Thymus (tissue), 11 donors: ENCODE data around the gene EFNA4. TPM values are rescaled to one million over a fixed set of nuclear protein-coding genes. Genes with fewer than 3 reads are reported as not detected.

ENCODE experiments used
- DNase-seq, 9 donors: peaks; one replicate each; pipeline ENCODE4 v3.0.0-alpha.2; 2013; ENCODE audit warnings: low spot score in 9 of 9, low read depth in 6 of 9, missing footprints in 1 of 9
- H3K27ac ChIP-seq, 2 donors: one replicate each; pipeline ENCODE4 v1.5.1; 2013; ENCODE audit warnings: control low read depth in 1 of 2, low read depth in 1 of 2, low read length in 1 of 2, mild to moderate bottlenecking in 1 of 2, moderate library complexity in 1 of 2
- H3K27me3 ChIP-seq, 2 donors: one replicate each; pipeline ENCODE4 v1.5.1; 2013; ENCODE audit warnings: low read length in 1 of 2; ENCODE audit not compliant: control insufficient read depth in 2 of 2, insufficient read depth in 1 of 2
- H3K36me3 ChIP-seq, 2 donors: one replicate each; pipeline ENCODE4 v1.5.1; 2013; ENCODE audit warnings: low read length in 1 of 2, mild to moderate bottlenecking in 1 of 2, moderate library complexity in 1 of 2; ENCODE audit not compliant: control insufficient read depth in 2 of 2, insufficient read depth in 2 of 2
- H3K4me1 ChIP-seq, 2 donors: one replicate each; pipeline ENCODE4 v1.5.1; 2013; ENCODE audit warnings: low read length in 2 of 2; ENCODE audit not compliant: control insufficient read depth in 2 of 2, insufficient read depth in 2 of 2
- H3K4me3 ChIP-seq, 2 donors: one replicate each; pipeline ENCODE4 v1.5.1; 2013; ENCODE audit warnings: low read length in 2 of 2, control low read depth in 1 of 2, mild to moderate bottlenecking in 1 of 2
- H3K9me3 ChIP-seq, 2 donors: one replicate each; pipeline ENCODE4 v1.5.1; 2013; ENCODE audit warnings: low read length in 1 of 2, mild to moderate bottlenecking in 1 of 2; ENCODE audit not compliant: control insufficient read depth in 2 of 2, insufficient read depth in 1 of 2
- WGBS: extraction: QIAGEN DNeasy Blood & Tissue Kit; methylation state at CpG from one replicate; pipeline ENCODE4 v1.1.7; 2013; 5-methylcytosine and 5-hydroxymethylcytosine counted together
- polyA plus RNA-seq: library from polyadenylated mRNA; stranded (reverse); fragments of 200-250 nt; gene quantifications from one replicate; pipeline ENCODE4 v1.2.3, GENCODE V29; 2013
- total RNA-seq: library from RNA; stranded (reverse); fragments of 120-200 nt; gene quantifications from one replicate; pipeline ENCODE4 v1.2.4, GENCODE V29; 2013
- donor health status: healthy.

EFNA4 gene
- total and polyA plus RNA-seq, 2 donors: 4.9 to 7.4 TPM

DNA sequence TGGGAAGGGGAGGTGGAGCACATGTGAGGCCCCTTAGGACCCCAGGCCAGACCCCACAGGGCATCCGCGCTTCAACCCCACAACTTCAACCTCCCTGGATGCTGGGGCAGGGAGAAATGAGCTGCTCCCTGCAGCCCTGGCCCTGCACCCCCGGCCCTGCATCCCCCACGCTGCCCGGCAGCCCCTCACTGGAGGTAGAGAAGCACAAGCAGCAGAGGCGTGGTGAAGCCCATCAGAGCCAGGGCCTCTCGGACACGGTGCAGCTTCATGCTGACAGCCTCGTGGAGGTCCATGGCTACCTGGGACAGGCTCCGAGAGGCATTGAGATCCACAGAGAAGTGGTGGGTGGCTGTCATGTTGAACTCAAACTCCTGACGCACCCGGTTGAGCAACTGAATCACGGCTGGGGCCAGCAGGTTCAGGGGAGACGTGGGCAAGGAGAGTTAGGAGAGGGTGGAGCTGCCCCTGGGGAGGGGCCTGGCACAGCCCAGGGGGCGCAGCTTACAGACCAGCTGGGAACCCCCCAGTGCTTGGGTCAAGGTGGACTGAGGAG is 33.2 kb upstream of the EFNA4 start:
- peaks cover 0 to 6% of the 10 kb centered on the region in 2 donors for H3K9me3 ChIP-seq
- no peaks in the 10 kb centered on the region for H3K4me1 ChIP-seq
- no peak overlapping the region for H3K27ac ChIP-seq
- no peaks in the 10 kb centered on the region for H3K36me3 ChIP-seq
- H3K27me3 ChIP-seq: peaks cover 6 to 46% of the 10 kb centered on the region in 2 donors
- no peak for DNase-seq
- no peak overlapping the region for H3K4me3 ChIP-seq
- WGBS: 94% methylated on average over 15 of the region's 15 CpGs

- Histone ChIP-seq H3K4me1 (no peaks in the 10 kb centered on the region), H3K27me3 (peaks cover 4 to 46% of the 10 kb centered on the region in 2 donors), H3K4me3 (no peak overlapping the region), H3K27ac (no peak overlapping the region), H3K36me3 (no peaks in the 10 kb centered on the region), H3K9me3 (peaks cover 0 to 6% of the 10 kb centered on the region in 2 donors)
- 95% methylated on average over 11 of the region's 11 CpGs for WGBS
- DNase-seq: no peak
Observed at GRCh38 chr1:155030899-155031298, 32.6 kb upstream of the EFNA4 start.

DNA sequence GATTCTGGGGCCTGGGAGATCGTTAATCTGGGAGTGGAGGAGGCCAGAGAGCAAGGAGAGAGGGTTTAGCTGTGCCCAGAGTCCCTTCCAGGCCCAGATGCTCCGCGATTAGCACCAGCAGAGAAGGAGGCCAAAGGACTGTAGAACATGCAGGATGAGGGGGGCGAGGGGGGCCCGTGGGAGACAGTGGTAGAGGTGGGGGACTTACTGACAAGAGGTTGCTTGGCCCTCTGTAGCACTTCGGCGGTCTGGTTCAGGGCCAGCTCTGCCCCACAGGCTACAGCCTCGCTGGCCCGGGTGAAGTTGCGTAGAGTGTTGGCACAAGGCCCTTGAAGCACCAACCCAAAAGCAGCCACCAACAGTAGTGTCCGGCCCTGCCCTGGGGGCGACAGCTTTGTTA is 30.7 kb upstream of the EFNA4 start:
- Histone ChIP-seq H3K27ac (no peak overlapping the region), H3K27me3 (peaks cover 0 to 52% of the 10 kb centered on the region in 2 donors), H3K4me1 (no peaks in the 10 kb centered on the region), H3K4me3 (no peak overlapping the region), H3K36me3 (no peaks in the 10 kb centered on the region), H3K9me3 (peaks cover 0 to 6% of the 10 kb centered on the region in 2 donors)
- DNase-seq: no peak
- 93% methylated on average over 12 of the region's 12 CpGs for WGBS

- 96% methylated on average over 9 of the region's 9 CpGs for WGBS
- H3K36me3 ChIP-seq: no peaks in the 10 kb centered on the region
- no peak within 1 kb of the TSS for H3K27ac ChIP-seq
- H3K27me3 ChIP-seq: peaks cover 2 to 59% of the 10 kb centered on the region in 2 donors
- no peak for DNase-seq
- H3K4me3 ChIP-seq: no peak within 1 kb of the TSS
- peaks cover 0 to 6% of the 10 kb centered on the region in 2 donors for H3K9me3 ChIP-seq
- no peaks in the 10 kb centered on the region for H3K4me1 ChIP-seq
Observed at GRCh38 chr1:155033524-155033923, 30.0 kb upstream of the EFNA4 start, which contains the start of the genes DCST1 and DCST2. Gene DCST1 (plus strand): TSS chr1:155033824. CDS start chr1:155034037, 213 bp downstream. Gene DCST2 (minus strand): TSS chr1:155033781. CDS start chr1:155033701, 80 bp downstream.

DNA sequence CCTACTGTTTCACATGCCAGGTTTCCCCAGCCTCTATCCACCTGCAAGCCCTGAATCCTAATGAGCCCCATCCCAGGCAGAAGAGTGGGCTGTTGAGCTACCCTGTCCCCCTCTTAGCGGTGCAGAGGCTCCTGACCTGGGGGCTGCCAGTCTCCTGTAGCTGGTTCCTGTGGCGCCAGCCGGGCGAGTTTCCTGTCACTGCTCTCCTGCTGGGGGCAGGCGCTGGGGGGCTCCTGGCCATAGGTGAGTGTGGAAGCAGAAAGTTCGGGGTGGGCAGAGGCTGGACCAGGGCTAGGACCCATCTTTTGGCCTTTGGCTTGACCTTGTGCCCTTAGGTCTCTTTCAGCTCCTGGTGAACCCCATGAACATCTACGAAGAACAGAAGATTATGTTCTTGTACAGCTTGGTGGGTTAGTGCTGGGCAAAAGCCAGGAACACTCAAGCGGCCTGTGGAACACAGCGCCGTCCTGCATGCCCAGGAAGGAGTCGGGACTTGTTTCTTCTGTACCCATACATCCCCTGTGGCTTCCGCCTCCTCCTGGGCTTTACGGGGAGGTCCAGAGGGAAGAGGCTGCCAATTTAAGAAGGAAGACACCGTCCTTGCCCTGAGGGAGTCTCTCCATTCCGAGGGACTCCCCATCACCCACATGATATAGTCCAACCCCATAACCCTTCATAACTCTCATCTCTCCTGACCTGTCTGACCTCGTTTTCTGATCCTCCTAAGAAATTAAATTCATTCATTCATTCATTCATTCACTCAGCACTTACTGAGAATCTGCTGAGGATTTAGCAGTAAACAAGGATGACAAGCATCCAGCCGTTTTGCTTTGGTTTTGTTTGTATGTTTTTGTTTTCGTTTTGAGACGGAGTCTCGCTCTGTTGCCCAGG is 29.0 kb upstream of the EFNA4 start:
- Histone ChIP-seq H3K4me3 (no peak overlapping the region), H3K27ac (no peak overlapping the region), H3K36me3 (no peaks in the 10 kb centered on the region), H3K27me3 (peaks cover 2 to 60% of the 10 kb centered on the region in 2 donors), H3K4me1 (no peaks in the 10 kb centered on the region), H3K9me3 (peaks cover 0 to 6% of the 10 kb centered on the region in 2 donors)
- WGBS: 89% methylated on average over 20 of the region's 20 CpGs
- no peak for DNase-seq

DNA sequence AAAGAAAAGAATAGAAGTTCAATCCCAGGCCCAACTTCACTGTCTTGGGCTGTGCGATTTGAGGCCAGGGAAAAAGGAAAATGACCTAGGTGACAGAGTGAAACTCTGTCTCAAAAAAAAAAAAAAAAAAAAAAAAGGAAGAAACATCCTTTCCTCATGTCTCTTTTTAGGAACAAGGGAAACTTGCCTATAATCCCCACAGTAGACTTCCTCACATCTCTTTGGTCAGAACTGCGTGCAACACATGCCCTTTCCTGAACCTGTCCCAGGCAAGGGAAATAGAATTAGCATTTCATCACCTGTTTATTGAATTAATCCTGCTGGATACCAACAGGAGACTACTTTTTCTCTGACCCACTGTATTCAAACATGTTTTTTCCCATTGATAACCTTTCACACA is 27.6 kb upstream of the EFNA4 start:
- WGBS: 93% methylated on average over 2 of the region's 2 CpGs
- no peaks in the 10 kb centered on the region for H3K4me1 ChIP-seq

GRCh38 chr1:155037043-155037442 is 26.5 kb upstream of the EFNA4 start:
- H3K27me3 ChIP-seq: peaks cover 2 to 57% of the 10 kb centered on the region in 2 donors
- DNase-seq: no peak
- no peak overlapping the region for H3K27ac ChIP-seq
- WGBS: 95% methylated on average over 3 of the region's 3 CpGs
- no peaks in the 10 kb centered on the region for H3K4me1 ChIP-seq
- no peaks in the 10 kb centered on the region for H3K9me3 ChIP-seq
- no peak overlapping the region for H3K4me3 ChIP-seq
- no peaks in the 10 kb centered on the region for H3K36me3 ChIP-seq

More for the DNA sequence above, 27.6 kb upstream of the EFNA4 start:
- Histone ChIP-seq H3K9me3 (no peaks in the 10 kb centered on the region), H3K27ac (no peak overlapping the region), H3K4me3 (no peak overlapping the region), H3K27me3 (peaks cover 2 to 51% of the 10 kb centered on the region in 2 donors), H3K36me3 (no peaks in the 10 kb centered on the region)
- no peak for DNase-seq

DNA sequence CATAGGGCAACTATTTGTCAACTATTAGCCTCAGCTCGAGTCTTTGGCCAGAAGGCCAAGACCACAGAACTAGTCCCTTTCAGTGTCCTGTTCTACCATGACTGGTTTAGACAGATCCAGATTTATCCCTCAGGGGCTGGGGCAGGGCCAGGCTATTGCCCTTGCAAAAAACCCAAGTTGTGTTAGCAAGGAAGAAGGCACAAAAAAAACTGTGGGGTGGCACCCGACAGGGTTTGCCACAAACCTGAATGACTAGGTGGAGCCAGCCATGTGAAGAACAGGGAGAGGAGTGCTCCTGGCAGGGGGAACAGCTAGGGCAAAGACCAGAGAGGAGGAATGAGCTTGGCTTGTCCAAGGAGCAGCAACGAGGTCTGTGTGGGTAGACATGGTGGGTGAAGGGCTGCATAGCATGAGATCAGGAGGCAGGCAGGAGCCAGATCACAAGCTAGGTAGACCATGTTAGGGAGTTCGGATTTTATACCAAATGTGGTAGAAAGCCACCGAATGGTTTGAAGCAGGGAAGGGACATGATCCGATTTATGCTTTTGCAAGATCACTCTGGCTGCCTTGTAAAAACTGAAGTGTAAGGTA is 25.6 kb upstream of the EFNA4 start:
- 92% methylated on average over 6 of the region's 6 CpGs for WGBS
- no peak for DNase-seq
- no peak overlapping the region for H3K4me3 ChIP-seq
- no peaks in the 10 kb centered on the region for H3K4me1 ChIP-seq
- H3K27ac ChIP-seq: no peak overlapping the region
- no peaks in the 10 kb centered on the region for H3K36me3 ChIP-seq
- H3K27me3 ChIP-seq: peaks cover 2 to 61% of the 10 kb centered on the region in 2 donors
- no peaks in the 10 kb centered on the region for H3K9me3 ChIP-seq
